GM23248 (cell line): ENCODE measurements around the gene CYP4A22.

Experiments used
- EZH2 ChIP-seq: fragments of 200-600 bp; sonication (generic); IDR thresholded peaks from 2 replicates; pipeline ENCODE4 v1.6.1; 2018; ENCODE audit warnings: antibody characterized with exemption, mild to moderate bottlenecking; ENCODE audit not compliant: insufficient read depth, poor library complexity, severe bottlenecking
- EZH2phosphoT487 ChIP-seq: fragments of 200-600 bp; sonication (generic); IDR thresholded peaks from 2 replicates; pipeline ENCODE4 v1.6.1; 2018; ENCODE audit warnings: antibody characterized with exemption, moderate library complexity, mild to moderate bottlenecking, low read depth; ENCODE audit not compliant: insufficient read depth

- TF ChIP-seq EZH2, result no peak
- TF ChIP-seq EZH2phosphoT487, result no peak
These were observed 32.4 kb upstream of the CYP4A22 start for GRCh38 chr1:47104816-47105215.
